ENCODE data around the gene JAK3. TPM values are rescaled to one million over a fixed set of nuclear protein-coding genes. Genes with fewer than 3 reads are reported as not detected.
A peak's percentile ranks its signal among the peaks of the same experiment; 100 is the strongest.

JAK3 gene
- polyA plus RNA-seq, 1 of the 3 experiments (the other 2 are of a cell fraction), result 1.3 TPM

DNA sequence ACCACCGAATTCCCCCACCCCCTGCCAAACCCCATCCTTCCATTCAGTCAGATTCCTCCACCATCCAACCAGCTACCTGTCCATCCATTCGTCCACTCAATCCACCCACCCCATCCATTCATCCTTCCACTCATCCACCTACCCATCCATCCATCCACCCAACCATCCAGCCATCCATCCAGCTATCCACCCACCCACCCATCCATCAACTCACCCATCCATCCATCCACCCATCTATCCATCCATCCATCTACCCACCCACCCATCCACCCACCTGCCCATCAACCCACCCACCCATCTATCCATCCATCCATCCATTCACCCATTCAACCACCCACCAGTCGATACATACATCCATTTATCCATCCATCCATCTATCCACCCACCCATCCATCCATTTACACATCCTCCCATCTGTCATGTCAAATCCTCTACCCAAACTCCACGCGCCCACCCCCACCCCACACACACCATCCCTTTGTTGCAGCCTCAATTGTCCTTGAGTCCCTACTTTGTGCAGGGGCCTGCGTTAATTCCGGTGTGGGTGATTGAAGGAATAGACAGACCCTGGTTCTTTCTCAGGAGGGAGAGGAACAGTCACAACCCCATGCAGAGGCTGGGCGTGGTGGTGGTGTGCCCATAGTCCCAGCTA is 18.7 kb upstream of the JAK3 start:
- Histone ChIP-seq H3K9me3 (no peaks in the 10 kb centered on the region), H3K9me2 (no peaks in the 10 kb centered on the region), H4K20me1 (ENCODE audit: insufficient read depth) (peaks cover 42% of the 10 kb centered on the region), H3K4me3 (ENCODE audit: low read depth in 2 of 2, low read length in 1 of 2) (no peak overlapping the region), H3K79me2 (ENCODE audit: insufficient read depth) (peaks cover 14% of the 10 kb centered on the region), H3K27ac (ENCODE audit: low read depth in 2 of 2, low read length in 1 of 2) (no peak overlapping the region), H3K4me1 (ENCODE audit: control insufficient read depth in 1 of 2, insufficient read depth in 2 of 2, low read depth in 1 of 2, low read length in 1 of 2) (peaks cover 0 to 8% of the 10 kb centered on the region in 2 experiments; a peak in 1 of 4 replicates), H3K36me3 (replicated peaks in 1 of 2; ENCODE audit: control insufficient read depth in 1 of 2, insufficient read depth in 2 of 2, low read length in 1 of 2) (peaks cover 32 to 37% of the 10 kb centered on the region in 2 experiments), H3K9ac (no peak overlapping the region), H3K27me3 (ENCODE audit: insufficient read depth) (no peaks in the 10 kb centered on the region; the same call in 1 of the 2 replicates), H3F3A (replicated peaks; ENCODE audit: insufficient read depth) (peaks cover 34% of the 10 kb centered on the region), H2AFZ (ENCODE audit: low read depth) (no peak overlapping the region), H3K4me2 (no peak overlapping the region)
- ChIA-PET POLR2A (interaction anchor here (2.8 kb wide), 1 partner anchor 66 kb away, joined by 12 read pairs; the partner anchor contains the start of gene CCDC124), CTCF (interaction anchor here (13.8 kb wide), 1 partner anchor 68 kb away, joined by 139 read pairs; the partner anchor contains the start of gene CCDC124)
- WGBS (ENCODE audit: low lambda C conversion rate), result 89% methylated on average over 7 of the region's 8 CpGs
- TF ChIP-seq CHD2 (IDR thresholded peaks at IDR 0.05; ENCODE audit: low read length, partially characterized antibody) (no peak), GATA2 (CRISPR knock-in tag; IDR thresholded peaks at IDR 0.05) (no peak), TCF12 (IDR thresholded peaks at IDR 0.05) (no peak)
- peak; percentile 30 for DNase-seq

DNA sequence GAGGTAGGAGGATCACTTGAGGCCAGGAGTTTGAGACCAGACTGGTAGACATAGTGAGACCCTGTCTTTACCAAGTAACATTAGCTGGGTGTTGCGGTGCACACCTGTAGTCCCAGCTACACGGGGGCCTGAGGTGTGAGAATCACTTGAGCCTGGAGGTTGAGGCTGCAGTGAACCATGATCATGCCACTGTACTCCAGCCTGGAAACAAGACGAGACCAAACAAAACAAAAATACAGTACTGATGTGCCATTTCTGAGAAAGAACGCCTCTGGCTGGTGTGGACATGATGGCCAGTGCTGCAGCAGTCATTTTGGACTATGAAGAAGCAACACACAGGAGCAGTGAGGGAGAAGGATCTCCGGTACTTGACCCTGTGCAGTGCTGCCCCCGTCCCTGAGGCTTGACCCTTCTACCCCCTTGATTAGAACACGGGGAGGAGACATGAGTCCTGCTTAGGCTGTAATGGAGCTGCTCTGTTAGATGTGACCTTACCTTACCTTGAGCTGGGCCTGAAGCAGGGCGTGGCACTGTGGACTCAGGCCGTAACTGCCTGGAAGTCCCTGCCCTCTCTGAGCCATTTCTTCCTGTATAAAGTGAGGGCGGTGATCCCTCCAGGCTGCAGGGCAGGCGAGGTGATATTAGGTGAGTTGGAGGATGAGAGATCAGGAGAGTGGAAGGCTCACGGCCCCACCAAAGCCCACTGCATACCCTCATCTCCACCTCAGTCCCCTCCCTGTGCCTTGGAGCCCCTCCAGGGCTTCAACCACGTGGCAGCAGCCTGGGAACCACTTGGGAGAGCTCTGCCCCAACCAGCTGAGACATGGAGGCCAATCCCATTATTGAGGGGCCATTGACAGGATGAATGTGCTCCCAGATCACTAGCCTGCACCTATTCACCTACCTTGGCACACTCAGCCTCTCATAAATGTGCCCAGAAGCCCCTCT is 17.9 kb upstream of the JAK3 start:
- Histone ChIP-seq H3K79me2 (ENCODE audit: insufficient read depth) (peaks cover 22% of the 10 kb centered on the region), H3K4me2 (no peak overlapping the region), H3K4me1 (ENCODE audit: control insufficient read depth in 1 of 2, insufficient read depth in 2 of 2, low read depth in 1 of 2, low read length in 1 of 2) (peaks cover 0 to 16% of the 10 kb centered on the region in 2 experiments; a peak in 1 of 4 replicates), H3K27ac (ENCODE audit: low read depth in 2 of 2, low read length in 1 of 2) (no peak overlapping the region), H3K9ac (no peak overlapping the region), H3K27me3 (ENCODE audit: insufficient read depth) (no peaks in the 10 kb centered on the region), H3K9me2 (no peaks in the 10 kb centered on the region), H2AFZ (ENCODE audit: low read depth) (no peak overlapping the region), H4K20me1 (ENCODE audit: insufficient read depth) (peaks cover 50% of the 10 kb centered on the region), H3K36me3 (replicated peaks in 1 of 2; ENCODE audit: control insufficient read depth in 1 of 2, insufficient read depth in 2 of 2, low read length in 1 of 2) (peaks cover 33 to 45% of the 10 kb centered on the region in 2 experiments), H3K4me3 (ENCODE audit: low read depth in 2 of 2, low read length in 1 of 2) (no peak overlapping the region), H3F3A (replicated peaks; ENCODE audit: insufficient read depth) (peaks cover 34% of the 10 kb centered on the region), H3K9me3 (no peaks in the 10 kb centered on the region)
- 92% methylated on average over 8 of the region's 13 CpGs for WGBS (ENCODE audit: low lambda C conversion rate)
- ChIA-PET POLR2A (interaction anchor here (2.8 kb wide), 1 partner anchor 67 kb away, joined by 12 read pairs; the partner anchor contains the start of gene CCDC124), CTCF (interaction anchor here (1.0 to 13.8 kb wide), 2 partner anchors 69 to 132 kb away, joined by 5 to 139 read pairs; partner anchors contain the start of gene CCDC124)
- no peak for TF ChIP-seq TEAD4 (IDR thresholded peaks at IDR 0.05; ENCODE audit: borderline replicate concordance, insufficient read depth)
- no peak for TF ChIP-seq FOXJ3 (CRISPR knock-in tag; IDR thresholded peaks at IDR 0.05)
- peak; percentile 14; the same call in 1 of the 2 replicates for TF ChIP-seq SIN3A (IDR thresholded peaks at IDR 0.05; ENCODE audit: borderline replicate concordance, low read depth, low read length)
- peak; percentile 24 for TF ChIP-seq CHD2 (IDR thresholded peaks at IDR 0.05; ENCODE audit: low read length, partially characterized antibody)
- TF ChIP-seq POLR2AphosphoS5 (IDR thresholded peaks at IDR 0.05; ENCODE audit: low read depth, low read length), result peak; percentile 56
- TF ChIP-seq YY1 (IDR thresholded peaks at IDR 0.05; ENCODE audit: low read depth), result no peak
- TF ChIP-seq GABPA (IDR thresholded peaks at IDR 0.05; ENCODE audit: low read depth), result no peak
- peak; percentile 32 for DNase-seq

All from SK-N-SH (cell line).